T1000 (cell line): ENCODE results near the gene IQSEC3.
"Not testable (repeated sequence)": the region's sequence is repeated elsewhere in the genome, so short reads cannot be mapped to it uniquely, and the experiment has no call there.

ENCODE experiments used
- DNase-seq: peaks from one replicate; lab custom pipeline; 2025; ENCODE audit warnings: mixed read lengths; lab: John Stamatoyannopoulos, UW

IQSEC3 gene

GRCh38 chr12:52902-53734 is 13.4 kb upstream of the IQSEC3 start:
- not testable (repeated sequence) for DNase-seq

- no peak for DNase-seq
Measured at GRCh38 chr12:53735-54730, 12.5 kb upstream of the IQSEC3 start.

- no peak for DNase-seq
Measured at GRCh38 chr12:54750-55535, 11.6 kb upstream of the IQSEC3 start.

GRCh38 chr12:56683-57346 is 9.8 kb upstream of the IQSEC3 start:
- no peak for DNase-seq

GRCh38 chr12:57539-57938 is 9.0 kb upstream of the IQSEC3 start:
- no peak for DNase-seq

GRCh38 chr12:58832-59231 is 7.7 kb upstream of the IQSEC3 start:
- no peak for DNase-seq

GRCh38 chr12:61845-62244 is 4.7 kb upstream of the IQSEC3 start:
- DNase-seq, result not testable (repeated sequence)

GRCh38 chr12:65491-66063 is 990 bp upstream of the IQSEC3 start:
- not testable (repeated sequence) for DNase-seq

GRCh38 chr12:66782-67504 is 376 bp downstream of the IQSEC3 start:
- DNase-seq, result not testable (repeated sequence)

GRCh38 chr12:69677-70076 is 3.1 kb downstream of the IQSEC3 start:
- not testable (repeated sequence) for DNase-seq

GRCh38 chr12:70541-70940 is 4.0 kb downstream of the IQSEC3 start:
- not testable (repeated sequence) for DNase-seq

- not testable (repeated sequence) for DNase-seq
Measured at GRCh38 chr12:72018-72417, 5.5 kb downstream of the IQSEC3 start.

GRCh38 chr12:74420-75190 is 8.0 kb downstream of the IQSEC3 start:
- not testable (repeated sequence) for DNase-seq

GRCh38 chr12:75541-75940 is 9.0 kb downstream of the IQSEC3 start:
- DNase-seq, result not testable (repeated sequence)

GRCh38 chr12:76102-76501 is 9.5 kb downstream of the IQSEC3 start:
- not testable (repeated sequence) for DNase-seq

GRCh38 chr12:76551-76950 is 10.0 kb downstream of the IQSEC3 start:
- DNase-seq, result not testable (repeated sequence)

- not testable (repeated sequence) for DNase-seq
Measured at GRCh38 chr12:77101-77719, 10.6 kb downstream of the IQSEC3 start.

- not testable (repeated sequence) for DNase-seq
Measured at GRCh38 chr12:77769-78383, 11.3 kb downstream of the IQSEC3 start.
